B cell (primary cell): ENCODE results near the gene BOK. TPM values are rescaled to one million over a fixed set of nuclear protein-coding genes. Genes with fewer than 3 reads are reported as not detected.

Experiments
- ATAC-seq: fragments of 200-7000 bp; cut with Tn5 transposase; one replicate; pipeline ENCODE4 v1.10.0; 2021; ENCODE audit warnings: low read depth, mild to moderate bottlenecking, moderate number of reproducible peaks, moderate library complexity
- CTCF ChIA-PET: fragments of 350-600 bp; sonication (Branson Sonifier 250); formaldehyde crosslinking; loops from one replicate; lab custom pipeline; 2021; ENCODE audit warnings: antibody characterized with exemption, inconsistent platforms; lab: Charles Lee
- POLR2A ChIA-PET: fragments of 350-600 bp; sonication (Branson Sonifier 250); formaldehyde crosslinking; loops from one replicate; lab custom pipeline; 2021; ENCODE audit warnings: antibody characterized with exemption; lab: Charles Lee
- DNase-seq: peaks from one replicate; pipeline ENCODE4 v3.0.0; 2013
- H2AFZ ChIP-seq: 2 replicates; pipeline ENCODE4 v1.6.1; 2012; ENCODE audit warnings: mild to moderate bottlenecking, low read depth, low read length; ENCODE audit not compliant: insufficient read depth, poor library complexity, severe bottlenecking
- H3K27ac ChIP-seq, 2 donors: 1 replicate in 1 of 2; 2 replicates in 1 of 2; pipeline ENCODE4 v1.5.1; 2012 to 2013; ENCODE audit warnings: low read length in 2 of 2, mild to moderate bottlenecking in 2 of 2, moderate library complexity in 1 of 2
- H3K27me3 ChIP-seq, 4 experiments: fragments of 200-600 bp in 1 of 4; sonication (generic) in 1 of 4; replicated peaks in 1 of 4; 1 replicate in 2 of 4; 2 replicates in 2 of 4; pipeline versions ENCODE4 v1.6.1 to v1.7.0; 2013 to 2016; ENCODE audit warnings: low read length in 3 of 4, mild to moderate bottlenecking in 2 of 4, mixed read lengths in 1 of 4, moderate library complexity in 1 of 4; ENCODE audit not compliant: insufficient read depth in 4 of 4, control insufficient read depth in 3 of 4; ENCODE audit errors: control extremely low read depth in 1 of 4
- H3K36me3 ChIP-seq, 2 experiments: replicated peaks in 1 of 2; 1 replicate in 1 of 2; 2 replicates in 1 of 2; pipeline versions ENCODE4 v1.6.1 to v1.7.1; 2013; ENCODE audit warnings: low read length in 1 of 2; ENCODE audit not compliant: insufficient read depth in 2 of 2, control insufficient read depth in 1 of 2; ENCODE audit errors: control extremely low read depth in 1 of 2, extremely low read depth in 1 of 2
- H3K4me1 ChIP-seq, 2 donors: fragments of 200-600 bp in 1 of 2; sonication (generic) in 1 of 2; 1 replicate in 1 of 2; 2 replicates in 1 of 2; pipeline versions ENCODE4 v1.5.1 to v1.6.1; 2013 to 2017; ENCODE audit warnings: low read length in 2 of 2; ENCODE audit not compliant: control insufficient read depth in 2 of 2, insufficient read depth in 2 of 2
- H3K4me2 ChIP-seq: replicated peaks from 2 replicates; pipeline ENCODE3; 2012; ENCODE audit warnings: mild to moderate bottlenecking, low read depth, low read length; ENCODE audit not compliant: poor library complexity, severe bottlenecking
- H3K4me3 ChIP-seq, 5 experiments: fragments of 200-600 bp in 1 of 5; sonication (generic) in 1 of 5; 1 replicate in 3 of 5; 2 replicates in 2 of 5; pipeline versions ENCODE4 v1.5.1 to v1.7.0; 2011 to 2016; ENCODE audit warnings: low read length in 4 of 5, mild to moderate bottlenecking in 4 of 5, low read depth in 2 of 5, control low read depth in 1 of 5, moderate library complexity in 1 of 5; ENCODE audit not compliant: insufficient read depth in 1 of 5; ENCODE audit errors: control extremely low read depth in 1 of 5, extremely low read depth in 1 of 5
- H3K79me2 ChIP-seq: fragments of 200-600 bp; sonication (generic); one replicate; pipeline ENCODE4 v1.6.0; 2016; ENCODE audit warnings: low read length; ENCODE audit not compliant: control insufficient read depth, insufficient read depth
- H3K9ac ChIP-seq: fragments of 200-600 bp; sonication (generic); 2 replicates; pipeline ENCODE4 v1.6.1; 2017; ENCODE audit warnings: mild to moderate bottlenecking, low read length, moderate library complexity
- H3K9me3 ChIP-seq, 3 donors: one replicate each; pipeline versions ENCODE4 v1.6.1 to v1.7.1; 2013; ENCODE audit warnings: low read length in 2 of 3; ENCODE audit not compliant: control insufficient read depth in 2 of 3, insufficient read depth in 1 of 3; ENCODE audit errors: control extremely low read depth in 1 of 3
- H4K20me1 ChIP-seq: 2 replicates; pipeline ENCODE4 v1.6.0; 2012; ENCODE audit warnings: mild to moderate bottlenecking, low read length; ENCODE audit not compliant: insufficient read depth, control insufficient read depth, poor library complexity, severe bottlenecking
- H3K27ac Mint-ChIP-seq: one replicate; pipeline ENCODE4 v1.8.0; 2021; ENCODE audit warnings: mixed read lengths
- H3K27me3 Mint-ChIP-seq: one replicate; pipeline ENCODE4 v1.8.0; 2021; ENCODE audit warnings: mixed read lengths
- H3K4me1 Mint-ChIP-seq: one replicate; pipeline ENCODE4 v1.8.0; 2021; ENCODE audit warnings: mixed read lengths
- H3K4me3 Mint-ChIP-seq: one replicate; pipeline ENCODE4 v1.8.0; 2021; ENCODE audit warnings: mixed read lengths
- H3K9me3 Mint-ChIP-seq: one replicate; pipeline ENCODE4 v1.8.0; 2022; ENCODE audit warnings: mixed read lengths; ENCODE audit not compliant: insufficient read depth
- EZH2 ChIP-seq: IDR thresholded peaks from 2 replicates; pipeline ENCODE4 v1.6.1; 2012; ENCODE audit warnings: borderline replicate concordance, low read depth, mild to moderate bottlenecking, moderate library complexity, low read length; ENCODE audit not compliant: insufficient read depth, poor library complexity, severe bottlenecking
- WGBS: methylation state at CpG from one replicate; pipeline ENCODE4 v1.1.5; 2013; ENCODE audit warnings: missing lambda C conversion rate; ENCODE audit not compliant: insufficient coverage; 5-methylcytosine and 5-hydroxymethylcytosine counted together
- intact Hi-C: fragments of 100-400 bp; cut with micrococcal nuclease; formaldehyde crosslinking; loops from one replicate; pipeline ENCODE4 v1.10.0; 2022
- polyA plus RNA-seq: library from polyadenylated mRNA; depleted of rRNA; stranded (reverse); fragments of >200 nt; gene quantifications from 2 replicates; pipeline ENCODE4 v1.2.3, GENCODE V29; 2012
- total RNA-seq, 2 donors: library from RNA; stranded (reverse); fragments of 120-200 nt in 1 of 2; gene quantifications; 1 replicate in 1 of 2; 2 replicates in 1 of 2; pipeline versions ENCODE4 v1.2.3 to v1.2.4, GENCODE V29; 2013 to 2022
- TF ChIP-seq, protein P1 (sequence below): fragments of 200-600 bp; IDR thresholded peaks from one replicate; pipeline ENCODE4 v1.8.0; 2022; ENCODE audit warnings: antibody characterized with exemption, mild to moderate bottlenecking

Gene BOK
- total and polyA plus RNA-seq, 2 donors (not counting 1 experiment from before 2014, with no cell fraction given) = 0.10 to 0.22 TPM

DNA sequence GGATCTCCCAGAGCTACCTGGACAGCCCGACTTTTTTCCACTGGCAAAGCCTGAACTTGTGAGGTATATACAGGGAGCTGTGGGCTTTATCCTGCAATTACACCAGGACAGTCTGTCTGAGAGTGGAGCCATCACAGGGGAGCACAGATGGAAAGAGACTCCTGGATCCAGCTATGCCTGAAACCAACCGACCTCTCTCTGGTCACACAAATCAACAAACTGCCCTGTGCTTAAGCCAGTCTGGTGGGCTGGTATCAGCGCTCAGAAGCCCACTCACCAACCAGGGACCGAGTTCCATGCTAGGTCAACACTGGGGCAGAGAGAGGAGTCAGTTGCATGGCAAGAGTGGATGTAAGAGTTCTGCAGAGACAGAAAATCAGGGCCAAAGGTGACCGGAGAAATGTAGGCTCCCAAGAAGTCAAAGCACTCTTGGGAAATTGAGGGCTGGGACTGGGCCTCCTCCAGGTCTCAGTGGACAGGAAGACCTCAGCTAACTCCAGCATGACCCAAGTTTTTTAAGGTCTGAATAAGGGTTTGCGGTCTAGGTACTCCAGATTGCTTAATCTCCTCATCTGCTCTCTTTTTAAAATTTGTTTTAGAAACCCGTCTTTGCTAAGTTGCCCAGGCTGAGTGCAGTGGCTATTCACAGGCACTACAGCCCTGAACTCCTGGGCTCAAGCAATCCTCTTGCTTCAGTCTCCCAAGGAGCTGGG is 3.8 kb upstream of the BOK start:
- Histone ChIP-seq H3K79me2 (no peaks in the 10 kb centered on the region), H4K20me1 (no peaks in the 10 kb centered on the region), H3K4me1 (peaks cover 0 to 7% of the 10 kb centered on the region in 2 donors), H3K9me3 (peaks cover 4 to 24% (median 10%) of the 10 kb centered on the region in 3 donors), H3K9ac (no peak overlapping the region), H3K27ac (no peak overlapping the region), H3K27me3 (peaks cover 0 to 39% (median 11%) of the 10 kb centered on the region in 4 experiments), H3K4me3 (no peak overlapping the region), H3K36me3 (no peaks in the 10 kb centered on the region), H2AFZ (no peak overlapping the region), H3K4me2 (no peak overlapping the region)
- Mint-ChIP-seq H3K27me3 (peaks cover 47% of the 10 kb centered on the region), H3K27ac (no peak overlapping the region), H3K4me1 (peaks cover 5% of the 10 kb centered on the region), H3K4me3 (no peak overlapping the region), H3K9me3 (peaks cover 12% of the 10 kb centered on the region)
- ATAC-seq (no peak), DNase-seq (no peak)
- intact Hi-C loops = no loop called here
- WGBS = 86% methylated on average over 4 of the region's 7 CpGs
- POLR2A ChIA-PET = no interaction called here
- no peak for TF ChIP-seq EZH2
- TF ChIP-seq, protein P1, sequence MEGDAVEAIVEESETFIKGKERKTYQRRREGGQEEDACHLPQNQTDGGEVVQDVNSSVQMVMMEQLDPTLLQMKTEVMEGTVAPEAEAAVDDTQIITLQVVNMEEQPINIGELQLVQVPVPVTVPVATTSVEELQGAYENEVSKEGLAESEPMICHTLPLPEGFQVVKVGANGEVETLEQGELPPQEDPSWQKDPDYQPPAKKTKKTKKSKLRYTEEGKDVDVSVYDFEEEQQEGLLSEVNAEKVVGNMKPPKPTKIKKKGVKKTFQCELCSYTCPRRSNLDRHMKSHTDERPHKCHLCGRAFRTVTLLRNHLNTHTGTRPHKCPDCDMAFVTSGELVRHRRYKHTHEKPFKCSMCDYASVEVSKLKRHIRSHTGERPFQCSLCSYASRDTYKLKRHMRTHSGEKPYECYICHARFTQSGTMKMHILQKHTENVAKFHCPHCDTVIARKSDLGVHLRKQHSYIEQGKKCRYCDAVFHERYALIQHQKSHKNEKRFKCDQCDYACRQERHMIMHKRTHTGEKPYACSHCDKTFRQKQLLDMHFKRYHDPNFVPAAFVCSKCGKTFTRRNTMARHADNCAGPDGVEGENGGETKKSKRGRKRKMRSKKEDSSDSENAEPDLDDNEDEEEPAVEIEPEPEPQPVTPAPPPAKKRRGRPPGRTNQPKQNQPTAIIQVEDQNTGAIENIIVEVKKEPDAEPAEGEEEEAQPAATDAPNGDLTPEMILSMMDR = no peak
- CTCF ChIA-PET = no interaction called here

DNA sequence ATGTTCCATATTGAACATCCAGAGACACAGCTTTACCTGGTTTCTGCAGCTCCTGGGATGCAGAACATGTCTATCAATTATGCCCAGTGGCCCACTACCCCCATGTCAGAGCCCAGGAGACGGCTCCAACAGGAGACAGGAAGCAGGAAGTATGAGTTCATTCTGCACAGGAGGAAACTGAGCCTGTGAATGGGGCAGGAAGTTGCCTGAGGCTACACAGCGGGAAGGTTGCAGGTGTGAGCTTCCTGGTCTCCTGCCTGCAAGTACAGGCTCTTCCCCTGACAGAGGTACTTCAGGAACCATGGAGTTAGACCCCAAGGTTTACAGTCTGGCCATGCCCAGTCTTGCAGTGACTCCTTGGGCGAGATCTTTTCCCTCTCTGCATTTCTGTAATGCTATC is 2.8 kb upstream of the BOK start:
- H3K4me3 ChIP-seq = no peak overlapping the region
- no peaks in the 10 kb centered on the region for H4K20me1 ChIP-seq
- H3K4me1 Mint-ChIP-seq = peaks cover 10% of the 10 kb centered on the region
- ATAC-seq (no peak), DNase-seq (no peak)
- no peaks in the 10 kb centered on the region for H3K79me2 ChIP-seq
- peaks cover 0 to 11% of the 10 kb centered on the region in 2 donors for H3K4me1 ChIP-seq
- H3K4me3 Mint-ChIP-seq = no peak overlapping the region
- H3K4me2 ChIP-seq = no peak overlapping the region
- H2AFZ ChIP-seq = no peak overlapping the region
- H3K27ac Mint-ChIP-seq = no peak overlapping the region
- WGBS = 37% methylated on average over 3 of the region's 3 CpGs
- peaks cover 4 to 24% (median 10%) of the 10 kb centered on the region in 3 donors for H3K9me3 ChIP-seq
- no peak overlapping the region for H3K27ac ChIP-seq
- no peak for TF ChIP-seq EZH2
- TF ChIP-seq, protein P1 = no peak
- H3K27me3 ChIP-seq = peaks cover 0 to 48% (median 16%) of the 10 kb centered on the region in 4 experiments
- intact Hi-C loops = no loop called here
- ChIA-PET CTCF (no interaction called here), POLR2A (no interaction called here)
- peaks cover 12% of the 10 kb centered on the region for H3K9me3 Mint-ChIP-seq
- H3K36me3 ChIP-seq = no peaks in the 10 kb centered on the region
- peaks cover 55% of the 10 kb centered on the region for H3K27me3 Mint-ChIP-seq
- no peak overlapping the region for H3K9ac ChIP-seq
